ENCODE results near the gene AZGP1.
A peak's percentile ranks its signal among the peaks of the same experiment; 100 is the strongest.
"Not testable (repeated sequence)": the region's sequence is repeated elsewhere in the genome, so short reads cannot be mapped to it uniquely, and the experiment has no call there.

AZGP1 gene

GRCh38 chr7:99975782-99976521 is at the start of gene AZGP1:
Gene AZGP1, minus strand, starts transcription at chr7:99976031. Its CDS starts 11 bp downstream, at chr7:99976020.
- no peak for DNase-seq

- DNase-seq = no peak
These were observed 48.3 kb upstream of the AZGP1 start for GRCh38 chr7:100024020-100024619.

GRCh38 chr7:100023526-100023925 is 47.7 kb upstream of the AZGP1 start:
- DNase-seq = no peak

GRCh38 chr7:100022621-100023020 is 46.8 kb upstream of the AZGP1 start:
- DNase-seq = no peak

- DNase-seq = no peak
These were observed 45.5 kb upstream of the AZGP1 start for GRCh38 chr7:100021297-100021696.

GRCh38 chr7:100019908-100020307 is 44.1 kb upstream of the AZGP1 start:
- no peak for DNase-seq

GRCh38 chr7:100017875-100018274 is 42.0 kb upstream of the AZGP1 start:
- DNase-seq = no peak

- no peak for DNase-seq
These were observed 41.5 kb upstream of the AZGP1 start for GRCh38 chr7:100017300-100017699.

GRCh38 chr7:100016215-100016901 is 40.5 kb upstream of the AZGP1 start:
- DNase-seq = no peak

GRCh38 chr7:100015232-100016214 is 39.7 kb upstream of the AZGP1 start, which contains the start of gene ZKSCAN1:
Gene ZKSCAN1, plus strand, starts transcription at chr7:100015596. Its CDS starts 7,911 bp downstream, at chr7:100023507.
- peak; percentile 81 to 84 for DNase-seq

- peak; percentile 21 to 35 for DNase-seq
These were observed 37.5 kb upstream of the AZGP1 start for GRCh38 chr7:100013328-100013676.

- DNase-seq = not testable (repeated sequence)
These were observed 36.8 kb upstream of the AZGP1 start for GRCh38 chr7:100012385-100013327.

GRCh38 chr7:100011516-100011915 is 35.7 kb upstream of the AZGP1 start:
- DNase-seq = no peak

GRCh38 chr7:100010901-100011300 is 35.1 kb upstream of the AZGP1 start:
- DNase-seq = no peak

- not testable (repeated sequence) for DNase-seq
These were observed 34.1 kb upstream of the AZGP1 start for GRCh38 chr7:100009952-100010351.

GRCh38 chr7:100008525-100008924 is 32.7 kb upstream of the AZGP1 start:
- DNase-seq = no peak

GRCh38 chr7:100007887-100008286 is 32.1 kb upstream of the AZGP1 start:
- no peak for DNase-seq

GRCh38 chr7:100003711-100004661 is 28.2 kb upstream of the AZGP1 start:
- DNase-seq = no peak

GRCh38 chr7:100000239-100000638 is 24.4 kb upstream of the AZGP1 start:
- DNase-seq = no peak

GRCh38 chr7:99997545-99998137 is 21.8 kb upstream of the AZGP1 start:
- peak; percentile 47 to 53 for DNase-seq

Measured in activated CD4-positive, alpha-beta T cell treated with anti-CD3 and anti-CD28 coated beads for 4 hours (primary cell).